GM12874 (cell line): ENCODE results near the gene AUTS2.

ENCODE experiments used
- TF ChIP-seq, protein P1 (sequence below): IDR thresholded peaks from 2 replicates; pipeline ENCODE4 v1.5.1; 2011; ENCODE audit warnings: low read depth, mild to moderate bottlenecking, control low read depth, low read length, moderate library complexity; ENCODE audit not compliant: insufficient read depth

Gene AUTS2

DNA sequence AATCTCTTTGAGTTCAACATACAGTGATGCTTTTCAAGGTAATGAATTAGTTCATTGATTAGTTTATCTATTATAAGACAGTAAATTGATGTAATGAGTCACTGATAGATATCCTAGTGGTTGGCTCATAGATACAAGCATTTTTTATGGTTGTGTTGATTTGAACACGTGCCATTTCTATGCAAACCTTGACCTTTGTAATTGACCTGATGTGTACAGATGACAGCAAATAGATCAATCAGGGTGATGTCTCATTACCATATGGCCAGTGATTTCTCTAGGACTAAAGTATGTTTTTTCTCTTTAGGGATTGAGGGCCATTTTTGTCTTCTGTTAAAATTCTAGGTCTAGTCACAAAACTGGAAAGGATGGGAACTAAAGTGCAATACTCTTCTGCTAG is 773.4 kb downstream of the AUTS2 start:
- TF ChIP-seq, protein P1, sequence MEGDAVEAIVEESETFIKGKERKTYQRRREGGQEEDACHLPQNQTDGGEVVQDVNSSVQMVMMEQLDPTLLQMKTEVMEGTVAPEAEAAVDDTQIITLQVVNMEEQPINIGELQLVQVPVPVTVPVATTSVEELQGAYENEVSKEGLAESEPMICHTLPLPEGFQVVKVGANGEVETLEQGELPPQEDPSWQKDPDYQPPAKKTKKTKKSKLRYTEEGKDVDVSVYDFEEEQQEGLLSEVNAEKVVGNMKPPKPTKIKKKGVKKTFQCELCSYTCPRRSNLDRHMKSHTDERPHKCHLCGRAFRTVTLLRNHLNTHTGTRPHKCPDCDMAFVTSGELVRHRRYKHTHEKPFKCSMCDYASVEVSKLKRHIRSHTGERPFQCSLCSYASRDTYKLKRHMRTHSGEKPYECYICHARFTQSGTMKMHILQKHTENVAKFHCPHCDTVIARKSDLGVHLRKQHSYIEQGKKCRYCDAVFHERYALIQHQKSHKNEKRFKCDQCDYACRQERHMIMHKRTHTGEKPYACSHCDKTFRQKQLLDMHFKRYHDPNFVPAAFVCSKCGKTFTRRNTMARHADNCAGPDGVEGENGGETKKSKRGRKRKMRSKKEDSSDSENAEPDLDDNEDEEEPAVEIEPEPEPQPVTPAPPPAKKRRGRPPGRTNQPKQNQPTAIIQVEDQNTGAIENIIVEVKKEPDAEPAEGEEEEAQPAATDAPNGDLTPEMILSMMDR = no peak

DNA sequence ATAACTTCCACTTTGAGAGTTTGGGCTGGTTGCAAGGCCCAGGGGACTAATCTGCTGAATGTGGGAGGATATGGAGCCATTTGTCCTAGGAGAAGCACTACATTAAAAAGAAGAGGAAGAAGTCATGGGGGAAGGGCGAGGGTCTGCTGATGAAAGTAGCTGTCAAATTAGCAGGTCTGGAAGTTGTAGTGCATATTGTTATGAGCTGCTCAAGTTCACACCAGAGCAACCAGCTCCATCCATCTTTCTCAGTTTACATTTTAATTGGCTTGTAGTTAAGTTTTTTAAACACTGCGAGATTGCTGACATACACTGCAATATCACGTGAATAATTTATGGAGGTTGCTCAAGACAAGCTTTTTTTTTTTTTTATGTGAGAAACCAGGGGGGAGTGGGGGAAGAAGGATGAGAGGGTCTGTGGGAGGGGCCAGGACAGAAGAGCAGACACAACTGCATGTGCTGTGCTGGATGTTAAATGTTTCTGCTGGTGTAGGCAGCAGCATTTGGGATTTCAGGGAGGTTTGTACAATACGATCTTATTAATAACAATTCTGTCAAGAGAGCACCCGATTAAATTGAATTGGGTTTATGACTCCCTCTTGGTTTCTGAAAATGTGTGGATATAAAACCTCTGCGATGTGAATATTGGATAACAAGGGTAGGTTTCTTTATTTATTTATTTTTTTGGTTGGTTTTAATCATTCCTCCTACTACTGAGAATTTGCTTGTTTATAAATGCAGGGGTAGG is 774.7 kb downstream of the AUTS2 start:
- TF ChIP-seq, protein P1 = no peak

DNA sequence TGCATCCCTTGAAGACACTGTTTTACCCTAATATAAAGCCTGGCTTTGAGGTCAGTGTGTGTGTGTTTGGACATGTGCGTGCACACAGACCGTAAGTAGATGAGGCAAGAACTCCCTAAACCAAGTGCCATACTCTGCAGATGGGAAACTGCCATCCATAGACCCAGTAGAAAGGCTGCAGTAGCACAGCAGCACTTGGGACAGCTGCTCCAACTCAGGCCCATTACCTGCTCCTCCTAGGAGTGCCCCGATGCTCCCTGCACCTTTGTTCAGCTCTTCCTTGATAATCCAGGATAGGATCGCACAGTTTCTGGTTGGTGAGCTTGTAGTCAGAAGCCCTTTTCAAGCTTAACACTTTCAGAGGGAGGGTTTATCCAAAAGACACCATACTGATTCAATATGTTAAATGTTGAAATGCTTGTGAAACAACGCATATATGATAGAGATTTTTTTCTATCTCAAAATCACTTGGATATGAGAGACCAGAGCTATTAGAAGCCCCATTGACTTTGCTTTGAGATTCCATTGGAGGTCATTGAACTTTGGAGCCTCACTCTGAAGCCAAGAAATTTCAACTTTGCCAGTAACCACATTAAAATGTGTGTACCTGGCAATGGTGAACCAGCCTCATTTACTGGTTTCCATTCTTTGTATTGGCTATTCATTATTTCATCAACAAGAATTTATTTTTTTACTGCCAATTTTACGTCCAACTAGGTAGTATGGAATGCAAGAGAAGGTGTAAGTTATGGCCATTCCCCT is 776.7 kb downstream of the AUTS2 start:
- TF ChIP-seq, protein P1 = no peak

DNA sequence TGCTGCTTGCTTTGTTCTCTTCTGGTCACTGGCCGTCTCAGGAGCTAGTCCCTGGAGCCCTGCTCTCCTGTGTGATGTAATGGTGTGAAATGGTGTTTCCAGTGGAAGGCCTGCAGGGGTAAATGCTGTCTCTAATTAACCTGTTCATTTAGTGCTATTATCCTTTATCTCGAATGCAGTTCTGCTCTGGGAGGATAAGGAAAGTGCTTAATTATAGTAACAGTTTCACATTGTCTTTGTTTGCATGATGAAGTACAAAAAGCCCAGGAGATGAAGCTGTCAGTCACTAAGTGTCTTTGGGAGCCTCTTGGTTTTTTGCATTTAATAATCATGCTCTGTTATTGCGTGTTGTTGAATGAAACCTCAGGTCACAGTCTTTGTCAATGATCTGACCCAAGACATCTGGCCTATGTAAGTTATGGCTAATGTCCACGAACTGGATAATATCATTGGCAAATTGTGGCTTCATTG is 778.3 kb downstream of the AUTS2 start:
- TF ChIP-seq, protein P1 = no peak

DNA sequence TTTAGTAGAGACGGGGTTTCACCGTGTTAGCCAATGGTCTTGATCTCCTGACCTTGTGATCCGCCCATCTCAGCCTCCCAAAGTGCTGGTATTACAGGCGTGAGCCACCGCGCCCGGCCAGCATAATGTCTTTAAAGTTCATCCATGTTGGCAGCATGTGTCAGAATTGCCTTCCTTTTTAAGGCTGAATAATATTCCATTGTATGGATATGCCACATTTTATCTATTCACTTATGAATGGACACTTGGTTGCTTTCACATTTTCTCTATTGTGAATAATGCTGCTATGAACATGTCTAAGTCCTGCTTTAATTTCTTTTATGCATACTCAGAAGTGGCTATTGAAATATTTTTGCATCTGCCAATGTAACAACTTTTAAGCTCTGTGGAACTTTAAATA is 779.7 kb downstream of the AUTS2 start:
- TF ChIP-seq, protein P1 = no peak

DNA sequence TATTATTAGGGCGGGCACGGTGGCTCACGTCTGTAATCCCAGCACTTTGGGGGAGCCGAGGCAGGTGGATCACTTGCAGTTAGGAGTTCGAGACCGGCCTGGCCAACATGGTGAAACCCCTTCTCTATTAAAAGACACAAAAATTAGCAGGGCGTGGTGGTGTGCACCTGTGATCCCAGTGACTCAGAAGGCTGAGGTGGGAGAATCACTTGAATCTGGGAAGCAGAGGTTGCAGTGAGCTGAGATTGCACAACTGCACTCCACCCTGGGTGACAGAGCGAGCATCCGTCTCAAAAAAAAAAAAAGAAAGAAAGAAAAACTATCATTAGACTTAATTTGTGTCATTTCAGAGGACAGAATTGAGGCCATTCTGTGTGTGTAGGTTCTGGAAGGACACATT is 780.9 kb downstream of the AUTS2 start:
- TF ChIP-seq, protein P1 = no peak

DNA sequence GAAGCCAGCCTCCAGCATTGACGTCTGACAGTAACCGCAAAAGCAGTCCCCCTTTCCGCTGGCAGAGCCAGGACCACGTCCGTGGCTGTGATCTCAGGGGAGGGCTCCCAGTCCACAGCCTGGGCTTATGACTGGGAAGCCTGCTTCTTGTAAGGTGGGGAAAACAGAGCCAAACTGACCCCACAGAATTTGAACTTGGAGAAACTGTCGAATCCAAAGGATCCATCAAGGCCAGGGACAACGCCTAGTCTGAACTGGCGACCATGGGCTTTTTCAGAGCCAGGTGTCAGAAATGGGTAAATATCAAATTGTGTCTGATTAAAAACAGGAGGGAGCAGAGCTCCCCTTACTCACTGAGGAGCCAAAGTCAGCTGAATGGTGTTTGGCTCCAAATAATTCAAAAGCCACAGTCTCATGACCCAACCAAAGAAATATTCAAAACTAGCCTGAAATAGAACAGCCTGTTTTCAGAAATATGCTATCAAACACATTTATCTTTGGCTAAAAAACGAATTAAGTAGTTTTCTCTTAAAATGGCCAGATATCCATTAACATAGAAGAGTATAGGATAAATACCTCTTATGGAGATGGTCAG is 782.2 kb downstream of the AUTS2 start:
- TF ChIP-seq, protein P1 = no peak
